GM18519 (cell line): ENCODE measurements around the gene SLC29A4.

Source experiments
- ATAC-seq: cut with Tn5 transposase; IDR thresholded peaks from one replicate; pipeline ENCODE4 v1.9.1; 2021; ENCODE audit warnings: mild to moderate bottlenecking, moderate library complexity; ENCODE audit not compliant: unreplicated experiment, low FRiP score

SLC29A4 gene

GRCh38 chr7:5350600-5351385 is 68.0 kb downstream of the SLC29A4 start:
- no peak for ATAC-seq

- no peak for ATAC-seq
Measured at GRCh38 chr7:5351507-5352265, 68.9 kb downstream of the SLC29A4 start.

- ATAC-seq = no peak
Measured at GRCh38 chr7:5352440-5353010, 69.8 kb downstream of the SLC29A4 start.

GRCh38 chr7:5354460-5355232 is 71.9 kb downstream of the SLC29A4 start:
- ATAC-seq = no peak
